Measurements from ENCODE around the gene MTRF1.

GRCh38 chr13:41188584-41188983, 74.8 kb downstream of the MTRF1 start:
- no peak for TF ChIP-seq CTCF (IDR thresholded peaks at IDR 0.05; ENCODE audit: low read depth, low read length)
- TF ChIP-seq MAX (IDR thresholded peaks at IDR 0.05; ENCODE audit: low read depth, low read length): no peak

Measured in NB4 (cell line).